HepG2 (cell line): ENCODE measurements around the gene RGS19. TPM values are rescaled to one million over a fixed set of nuclear protein-coding genes. Genes with fewer than 3 reads are reported as not detected.
A peak's percentile ranks its signal among the peaks of the same experiment; 100 is the strongest.

ENCODE experiments used
- BCL3 ChIP-seq: sonication (generic); formaldehyde crosslinking; IDR thresholded peaks from 2 replicates; pipeline ENCODE4 v1.5.1; 2020; ENCODE audit warnings: mild to moderate bottlenecking, missing genetic modification reagents, moderate library complexity
- E2F1 ChIP-seq: sonication (generic); formaldehyde crosslinking; IDR thresholded peaks from 2 replicates; pipeline ENCODE4 v1.5.0; 2020; ENCODE audit warnings: missing genetic modification reagents
- ERF ChIP-seq: IDR thresholded peaks from 2 replicates; pipeline ENCODE4 v1.6.1; 2018; ENCODE audit warnings: missing biosample characterization, missing genetic modification reagents
- ETV5 ChIP-seq: IDR thresholded peaks from 2 replicates; pipeline ENCODE4 v1.6.1; 2018; ENCODE audit warnings: missing biosample characterization, missing genetic modification reagents, inconsistent platforms, borderline replicate concordance
- GABPA ChIP-seq, 2 experiments: IDR thresholded peaks; 2 replicates each; pipeline ENCODE4 v1.6.1; 2011 to 2016; ENCODE audit warnings: low read depth in 2 of 2, low read length in 1 of 2, missing biosample characterization in 1 of 2, missing genetic modification characterization in 1 of 2
- GZF1 ChIP-seq: sonication (generic); formaldehyde crosslinking; IDR thresholded peaks from 2 replicates; pipeline ENCODE4 v1.5.1; 2020; ENCODE audit warnings: mild to moderate bottlenecking, missing genetic modification reagents
- MED13 ChIP-seq: sonication (generic); formaldehyde crosslinking; IDR thresholded peaks from 2 replicates; pipeline ENCODE4 v1.5.0; 2020; ENCODE audit warnings: missing genetic modification reagents
- MEIS1 ChIP-seq: sonication (generic); formaldehyde crosslinking; IDR thresholded peaks from 2 replicates; pipeline ENCODE4 v1.9.0; 2021; ENCODE audit warnings: mild to moderate bottlenecking, missing genetic modification reagents, moderate library complexity, borderline replicate concordance
- MEIS2 ChIP-seq: sonication (generic); formaldehyde crosslinking; IDR thresholded peaks from 2 replicates; pipeline ENCODE4 v1.9.0; 2021; ENCODE audit warnings: mild to moderate bottlenecking, missing genetic modification reagents
- MYC ChIP-seq: sonication (generic); formaldehyde crosslinking; IDR thresholded peaks from 2 replicates; pipeline ENCODE4 v1.9.0; 2021; ENCODE audit warnings: missing genetic modification reagents, borderline replicate concordance
- NR2F1 ChIP-seq, 2 experiments: fragments of 450-650 bp in 1 of 2; formaldehyde crosslinking in 1 of 2; IDR thresholded peaks; 2 replicates each; pipeline versions ENCODE4 v1.5.0 to v1.6.1; 2016 to 2020; ENCODE audit warnings: mild to moderate bottlenecking in 1 of 2, missing compliant biosample characterization in 1 of 2, missing genetic modification reagents in 1 of 2, moderate library complexity in 1 of 2
- PAWR ChIP-seq: sonication (generic); formaldehyde crosslinking; IDR thresholded peaks from 2 replicates; pipeline ENCODE4 v1.4.0; 2020; ENCODE audit warnings: missing genetic modification reagents, mild to moderate bottlenecking, borderline replicate concordance
- RBM22 ChIP-seq: fragments of 200-400 bp; formaldehyde crosslinking; optimal IDR thresholded peaks from 2 replicates; pipeline ENCODE3; 2017; ENCODE audit warnings: mild to moderate bottlenecking, low read length, moderate library complexity
- SMYD3 ChIP-seq: sonication (generic); formaldehyde crosslinking; IDR thresholded peaks from 2 replicates; pipeline ENCODE4 v1.8.1; 2023; ENCODE audit warnings: mild to moderate bottlenecking, missing genetic modification reagents
- TBL1XR1 ChIP-seq: fragments of 150-350 bp; IDR thresholded peaks from 2 replicates; pipeline ENCODE4 v1.6.1; 2014; ENCODE audit warnings: borderline replicate concordance, low read length; ENCODE audit not compliant: partially characterized antibody
- TBP ChIP-seq: sonication (generic); formaldehyde crosslinking; IDR thresholded peaks from 2 replicates; pipeline ENCODE4 v1.5.0; 2020; ENCODE audit warnings: missing genetic modification reagents
- ZBTB26 ChIP-seq: IDR thresholded peaks from 2 replicates; pipeline ENCODE4 v1.6.1; 2016; ENCODE audit warnings: missing compliant biosample characterization, missing genetic modification reagents, borderline replicate concordance
- ZBTB8A ChIP-seq: sonication (generic); formaldehyde crosslinking; IDR thresholded peaks from 2 replicates; pipeline ENCODE4 v1.4.0; 2020; ENCODE audit warnings: mild to moderate bottlenecking, low read depth, missing genetic modification reagents, borderline replicate concordance
- ZFP1 ChIP-seq: IDR thresholded peaks from 2 replicates; pipeline ENCODE4 v1.6.1; 2016
- ZIK1 ChIP-seq: sonication (generic); formaldehyde crosslinking; IDR thresholded peaks from 2 replicates; pipeline ENCODE4 v1.5.0; 2020; ENCODE audit warnings: mild to moderate bottlenecking, low read depth, missing genetic modification reagents, borderline replicate concordance
- ZNF207 ChIP-seq: fragments of 450-650 bp; IDR thresholded peaks from 2 replicates; pipeline ENCODE4 v1.6.1; 2016; ENCODE audit warnings: antibody characterized with exemption, borderline replicate concordance
- ZNF232 ChIP-seq: sonication (generic); formaldehyde crosslinking; IDR thresholded peaks from 2 replicates; pipeline ENCODE4 v1.4.0; 2020; ENCODE audit warnings: missing genetic modification reagents, borderline replicate concordance
- ZNF335 ChIP-seq: sonication (generic); formaldehyde crosslinking; IDR thresholded peaks from 2 replicates; pipeline ENCODE4 v1.4.0; 2020; ENCODE audit warnings: missing genetic modification reagents
- ZNF7 ChIP-seq: IDR thresholded peaks from 2 replicates; pipeline ENCODE4 v1.6.1; 2016; ENCODE audit warnings: missing biosample characterization, missing genetic modification reagents
- ZNF713 ChIP-seq: sonication (generic); formaldehyde crosslinking; IDR thresholded peaks from 2 replicates; pipeline ENCODE4 v1.4.0; 2020; ENCODE audit warnings: mild to moderate bottlenecking, missing genetic modification reagents
- polyA plus RNA-seq, 8 experiments: library from polyadenylated mRNA; depleted of rRNA in 3 of 8; stranded (reverse) in 7 of 8; unstranded in 1 of 8; fragments of >200 nt; fragmentation: Illumina TruSeq in 4 of 8; extraction: Trizol in 4 of 8; gene quantifications; 2 replicates each; pipeline versions ENCODE4 v1.2.1 to v1.2.3, GENCODE V29; 2011 to 2016; ENCODE audit warnings: low read depth in 4 of 8, missing spikeins in 1 of 8, mixed read lengths in 1 of 8; ENCODE audit not compliant: insufficient read depth in 1 of 8
- total RNA-seq, 5 experiments: library from RNA; depleted of rRNA; stranded (reverse); fragments of >200 nt; fragmentation: Illumina TruSeq; extraction: Trizol; gene quantifications; 2 replicates each; pipeline ENCODE4 v1.2.3, GENCODE V29; 2016; ENCODE audit warnings: low read depth in 1 of 5

Gene RGS19
- total and polyA plus RNA-seq, 2 of the 13 experiments (the other 11 are each of a cell fraction or from before 2014, with no cell fraction given) = 10.7 to 11.9 TPM

- TF ChIP-seq GABPA (IDR thresholded peaks at IDR 0.05; ENCODE audit: low read depth, low read length) (no peak), GABPA (CRISPR knock-in tag; IDR thresholded peaks at IDR 0.05; ENCODE audit: low read depth) (no peak; the same call in 1 of the 2 replicates), ERF (CRISPR knock-in tag) (no peak; the same call in 1 of the 2 replicates), MYC (CRISPR knock-in tag) (peak; percentile 26), ZBTB26 (CRISPR knock-in tag) (peak; percentile 43; the same call in 1 of the 2 replicates), RBM22 (peak; percentile 12), PAWR (CRISPR knock-in tag) (no peak), TBP (CRISPR knock-in tag) (0 out of 2 replicates have a peak, but pooled peaks have one; percentile 47), ZNF713 (CRISPR knock-in tag) (peak; percentile 88; the same call in 1 of the 2 replicates), TBL1XR1 (peak; percentile 36), E2F1 (CRISPR knock-in tag) (0 out of 2 replicates have a peak, but pooled peaks have one; percentile 46), ZNF335 (peak; percentile 43; the same call in 1 of the 2 replicates), BCL3 (no peak; the same call in 1 of the 2 replicates), MEIS2 (CRISPR knock-in tag) (peak; percentile 64; the same call in 1 of the 2 replicates), GZF1 (CRISPR knock-in tag) (no peak), ZIK1 (CRISPR knock-in tag) (no peak), ZFP1 (CRISPR knock-in tag) (peak; percentile 25; the same call in 1 of the 2 replicates), MEIS1 (CRISPR knock-in tag) (peak; percentile 5; the same call in 1 of the 2 replicates), ZBTB8A (no peak), SMYD3 (CRISPR knock-in tag) (no peak), NR2F1 (CRISPR knock-in tag; IDR thresholded peaks at IDR 0.05) (no peak), ZNF207 (no peak), ETV5 (CRISPR knock-in tag) (peak; percentile 21), ZNF232 (CRISPR knock-in tag) (no peak), ZNF7 (CRISPR knock-in tag) (no peak), MED13 (CRISPR knock-in tag) (0 out of 2 replicates have a peak, but pooled peaks have one; percentile 46)
Observed at GRCh38 chr20:64057628-64058498, 21.5 kb downstream of the RGS19 start (continued).
